Upper lobe of right lung (tissue), 1 donor: ENCODE measurements around the gene AKR7A2. TPM values are rescaled to one million over a fixed set of nuclear protein-coding genes. Genes with fewer than 3 reads are reported as not detected.

ENCODE experiments used
- ATAC-seq: fragments of 200-7000 bp; cut with Tn5 transposase; one replicate; pipeline ENCODE4 v1.9.1; 2020; ENCODE audit warnings: mild to moderate bottlenecking, moderate library complexity
- DNase-seq: peaks from one replicate; pipeline ENCODE4 v3.0.0-alpha.2; 2020
- H3K27ac ChIP-seq: fragments of 200-600 bp; one replicate; pipeline ENCODE4 v1.8.0; 2022
- H3K27me3 ChIP-seq: fragments of 200-600 bp; one replicate; pipeline ENCODE4 v1.8.0; 2022; ENCODE audit warnings: mild to moderate bottlenecking
- H3K36me3 ChIP-seq: fragments of 200-600 bp; one replicate; pipeline ENCODE4 v1.8.0; 2022
- H3K4me1 ChIP-seq: fragments of 200-600 bp; one replicate; pipeline ENCODE4 v1.8.0; 2022
- H3K4me3 ChIP-seq: fragments of 200-600 bp; one replicate; pipeline ENCODE4 v1.8.0; 2022; ENCODE audit warnings: mild to moderate bottlenecking
- H3K9me3 ChIP-seq: fragments of 200-600 bp; one replicate; pipeline ENCODE4 v1.8.0; 2022
- intact Hi-C: fragments of 100-400 bp; cut with DNase I; formaldehyde crosslinking; loops from one replicate; pipeline ENCODE4 v1.11.0; 2022
- total RNA-seq: library from RNA; stranded (reverse); fragmentation: NEBNext Ultra II Directional; extraction: Animal tissue kit (Norgen Biotek cat#: 25700); gene quantifications from one replicate; pipeline ENCODE4 v1.2.1, GENCODE V29; 2021
- TF ChIP-seq, protein P1 (sequence below): fragments of 200-600 bp; IDR thresholded peaks from one replicate; pipeline ENCODE4 v1.8.0; 2022; ENCODE audit warnings: antibody characterized with exemption
- donor health status: DM: no; HTN: yes; CAD: no; lungs with severe emphysema.

The AKR7A2 gene
- total RNA-seq, 1 donor from 2014 or later: 39.1 TPM

DNA sequence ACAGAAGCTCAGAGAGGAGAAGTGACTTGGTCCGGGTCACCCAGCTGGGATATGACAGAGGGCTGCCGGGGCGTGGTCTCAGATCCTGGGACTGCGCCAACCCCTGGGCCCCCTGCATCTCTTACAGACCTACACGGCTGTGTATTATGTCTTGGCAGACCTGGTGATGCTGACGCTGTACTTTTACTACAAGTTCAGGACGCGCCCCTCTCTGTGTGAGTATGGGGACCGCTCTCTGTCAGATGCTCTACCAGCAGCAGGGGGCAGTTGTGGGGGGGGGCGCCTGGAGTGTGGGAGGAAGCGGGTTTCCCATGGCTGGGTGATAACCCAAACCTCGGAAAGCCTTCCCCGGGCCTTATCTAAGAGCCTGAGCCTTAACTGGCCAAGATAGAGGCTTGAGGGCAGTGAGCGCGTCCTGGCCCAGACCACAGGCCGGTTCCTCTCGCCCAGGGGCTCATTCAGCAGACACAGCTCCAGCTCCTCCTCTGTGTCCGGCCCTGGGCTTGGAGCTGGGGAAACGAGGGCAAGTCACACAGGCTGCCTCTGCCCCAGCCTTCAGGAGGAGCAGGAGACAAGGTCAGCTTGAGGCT lies 13.5 kb upstream of the AKR7A2 start:
- TF ChIP-seq, protein P1, sequence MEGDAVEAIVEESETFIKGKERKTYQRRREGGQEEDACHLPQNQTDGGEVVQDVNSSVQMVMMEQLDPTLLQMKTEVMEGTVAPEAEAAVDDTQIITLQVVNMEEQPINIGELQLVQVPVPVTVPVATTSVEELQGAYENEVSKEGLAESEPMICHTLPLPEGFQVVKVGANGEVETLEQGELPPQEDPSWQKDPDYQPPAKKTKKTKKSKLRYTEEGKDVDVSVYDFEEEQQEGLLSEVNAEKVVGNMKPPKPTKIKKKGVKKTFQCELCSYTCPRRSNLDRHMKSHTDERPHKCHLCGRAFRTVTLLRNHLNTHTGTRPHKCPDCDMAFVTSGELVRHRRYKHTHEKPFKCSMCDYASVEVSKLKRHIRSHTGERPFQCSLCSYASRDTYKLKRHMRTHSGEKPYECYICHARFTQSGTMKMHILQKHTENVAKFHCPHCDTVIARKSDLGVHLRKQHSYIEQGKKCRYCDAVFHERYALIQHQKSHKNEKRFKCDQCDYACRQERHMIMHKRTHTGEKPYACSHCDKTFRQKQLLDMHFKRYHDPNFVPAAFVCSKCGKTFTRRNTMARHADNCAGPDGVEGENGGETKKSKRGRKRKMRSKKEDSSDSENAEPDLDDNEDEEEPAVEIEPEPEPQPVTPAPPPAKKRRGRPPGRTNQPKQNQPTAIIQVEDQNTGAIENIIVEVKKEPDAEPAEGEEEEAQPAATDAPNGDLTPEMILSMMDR: no peak
- DNase-seq (no peak), ATAC-seq (no peak)
- Histone ChIP-seq H3K4me1 (no peaks in the 10 kb centered on the region), H3K36me3 (peaks cover 55% of the 10 kb centered on the region), H3K27ac (no peak overlapping the region), H3K9me3 (no peaks in the 10 kb centered on the region), H3K4me3 (no peak overlapping the region), H3K27me3 (no peaks in the 10 kb centered on the region)
- intact Hi-C loops: no loop called here

DNA sequence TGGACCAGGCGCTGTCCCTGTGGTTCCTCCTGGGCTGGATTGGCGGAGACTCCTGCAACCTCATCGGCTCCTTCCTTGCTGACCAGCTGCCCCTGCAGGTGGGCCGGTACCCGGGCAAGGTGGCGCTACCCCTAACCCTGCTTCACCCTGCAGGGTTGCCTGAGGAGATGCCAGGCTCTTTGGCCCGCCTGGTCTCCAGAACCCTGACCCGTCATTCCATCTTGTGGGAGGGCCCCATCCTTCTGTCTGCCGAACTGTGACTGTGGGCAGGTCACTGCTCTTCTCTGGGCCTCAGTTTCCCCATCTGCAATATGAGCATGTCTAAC lies 12.7 kb upstream of the AKR7A2 start:
- Histone ChIP-seq H3K9me3 (no peaks in the 10 kb centered on the region), H3K27me3 (no peaks in the 10 kb centered on the region), H3K36me3 (peaks cover 55% of the 10 kb centered on the region), H3K27ac (no peak overlapping the region), H3K4me3 (no peak overlapping the region), H3K4me1 (no peaks in the 10 kb centered on the region)
- no peak for DNase-seq
- no peak for ATAC-seq
- TF ChIP-seq, protein P1: no peak
- intact Hi-C loops: no loop called here

DNA sequence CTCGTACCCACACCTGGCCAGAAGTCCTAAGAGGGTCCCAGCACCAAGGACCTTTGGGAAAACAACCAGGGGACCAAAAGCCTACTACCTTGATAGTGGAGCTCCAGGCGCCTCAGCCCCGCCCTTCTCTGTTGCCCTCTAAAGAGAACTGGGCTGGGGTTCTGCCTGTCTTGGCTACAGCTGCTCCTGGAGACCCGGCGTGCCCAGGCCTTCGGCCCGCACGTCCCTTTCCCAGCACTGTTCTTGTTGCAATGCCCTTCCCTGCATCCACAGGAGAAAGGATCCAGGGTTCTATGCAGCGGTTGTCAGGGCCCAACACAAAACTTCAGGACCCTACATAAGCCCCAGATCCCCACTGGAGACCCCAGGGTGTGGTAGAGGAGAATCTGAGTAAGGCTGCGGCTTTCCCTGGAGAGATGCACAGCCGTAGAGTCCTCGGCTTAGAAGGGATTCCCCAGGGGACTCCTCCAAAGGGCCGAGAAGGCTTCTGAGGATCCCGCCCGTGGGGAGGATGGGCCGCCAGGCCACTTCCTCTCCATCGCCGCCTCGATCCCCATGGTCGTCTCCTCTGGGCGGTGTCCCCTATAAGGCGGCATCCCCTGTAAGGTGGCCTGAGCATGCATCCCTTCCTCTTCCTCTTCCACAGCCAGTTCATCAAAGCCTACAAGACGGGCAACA lies 12.2 kb upstream of the AKR7A2 start:
- TF ChIP-seq, protein P1: no peak

DNA sequence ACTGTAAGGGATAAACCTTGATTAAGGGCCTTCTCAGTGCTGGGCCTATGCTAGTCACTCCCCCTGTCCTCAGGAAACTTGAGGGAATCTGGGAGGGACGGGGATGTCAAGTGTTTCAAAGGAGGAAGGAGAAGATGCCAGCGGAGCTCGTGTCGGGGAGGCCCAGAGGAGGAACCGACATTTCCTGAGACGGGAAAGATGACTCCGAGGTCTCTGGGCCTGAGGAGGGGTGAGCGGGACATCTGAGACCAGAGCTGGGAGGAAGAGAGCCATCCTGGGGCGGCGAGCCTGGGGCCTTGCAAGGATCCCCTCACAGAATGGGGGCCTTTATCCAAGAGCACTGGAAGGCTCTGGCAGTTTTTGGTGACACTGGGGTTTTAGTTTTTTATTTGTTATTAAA lies 10.5 kb upstream of the AKR7A2 start:
- ATAC-seq: no peak

More for the DNA sequence above, 12.2 kb upstream of the AKR7A2 start:
- Histone ChIP-seq H3K36me3 (peaks cover 58% of the 10 kb centered on the region), H3K9me3 (no peaks in the 10 kb centered on the region), H3K27me3 (no peaks in the 10 kb centered on the region), H3K27ac (no peak overlapping the region), H3K4me3 (no peak overlapping the region), H3K4me1 (no peaks in the 10 kb centered on the region)
- no peak for ATAC-seq
- DNase-seq: no peak
- intact Hi-C loops: no loop called here

DNA sequence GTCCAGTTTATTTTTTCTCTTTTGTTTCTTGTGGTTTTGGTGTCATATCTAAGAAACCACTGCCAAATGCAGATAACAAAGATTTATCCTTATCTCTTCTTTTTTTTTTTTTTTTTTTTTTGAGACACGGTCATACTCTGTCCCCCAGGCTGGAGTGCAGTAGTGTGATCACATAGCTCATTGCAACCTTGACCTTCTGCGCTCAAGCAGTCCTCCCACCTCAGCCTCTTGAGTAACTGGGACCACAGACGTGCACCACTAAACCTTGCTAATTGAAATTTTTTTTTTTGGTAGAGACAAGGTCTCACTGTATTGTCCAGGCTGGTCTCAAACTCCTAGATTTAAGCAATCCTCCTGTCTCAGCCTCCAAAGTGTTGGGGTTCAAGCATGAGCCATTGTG lies 9.1 kb upstream of the AKR7A2 start:
- H3K36me3 ChIP-seq: peaks cover 43% of the 10 kb centered on the region
- ATAC-seq (no peak), DNase-seq (no peak)
- intact Hi-C loops: no loop called here
- no peak overlapping the region for H3K4me3 ChIP-seq
- no peak overlapping the region for H3K27ac ChIP-seq
- H3K27me3 ChIP-seq: no peaks in the 10 kb centered on the region
- no peaks in the 10 kb centered on the region for H3K9me3 ChIP-seq
- no peaks in the 10 kb centered on the region for H3K4me1 ChIP-seq
- TF ChIP-seq, protein P1: no peak

More for the DNA sequence above, 10.5 kb upstream of the AKR7A2 start:
- TF ChIP-seq, protein P1: no peak
- intact Hi-C loops: no loop called here
- Histone ChIP-seq H3K36me3 (peaks cover 51% of the 10 kb centered on the region), H3K4me1 (no peaks in the 10 kb centered on the region), H3K4me3 (no peak overlapping the region), H3K9me3 (no peaks in the 10 kb centered on the region), H3K27me3 (no peaks in the 10 kb centered on the region), H3K27ac (no peak overlapping the region)
- no peak for DNase-seq
